Upper lobe of right lung (tissue), 1 donor: ENCODE results near the gene GNB3. TPM values are rescaled to one million over a fixed set of nuclear protein-coding genes. Genes with fewer than 3 reads are reported as not detected.

Experiments used
- ATAC-seq: fragments of 200-7000 bp; cut with Tn5 transposase; one replicate; pipeline ENCODE4 v1.9.1; 2020; ENCODE audit warnings: mild to moderate bottlenecking, moderate library complexity
- DNase-seq: peaks from one replicate; pipeline ENCODE4 v3.0.0-alpha.2; 2020
- H3K27ac ChIP-seq: fragments of 200-600 bp; one replicate; pipeline ENCODE4 v1.8.0; 2022
- H3K27me3 ChIP-seq: fragments of 200-600 bp; one replicate; pipeline ENCODE4 v1.8.0; 2022; ENCODE audit warnings: mild to moderate bottlenecking
- H3K36me3 ChIP-seq: fragments of 200-600 bp; one replicate; pipeline ENCODE4 v1.8.0; 2022
- H3K4me1 ChIP-seq: fragments of 200-600 bp; one replicate; pipeline ENCODE4 v1.8.0; 2022
- H3K4me3 ChIP-seq: fragments of 200-600 bp; one replicate; pipeline ENCODE4 v1.8.0; 2022; ENCODE audit warnings: mild to moderate bottlenecking
- H3K9me3 ChIP-seq: fragments of 200-600 bp; one replicate; pipeline ENCODE4 v1.8.0; 2022
- intact Hi-C: fragments of 100-400 bp; cut with DNase I; formaldehyde crosslinking; loops from one replicate; pipeline ENCODE4 v1.11.0; 2022
- long read RNA-seq: library from polyadenylated mRNA; unstranded; transcript quantifications from one replicate; pipeline ENCODE4 v2.0.0, GENCODE V29; 2021
- total RNA-seq: library from RNA; stranded (reverse); fragmentation: NEBNext Ultra II Directional; extraction: Animal tissue kit (Norgen Biotek cat#: 25700); gene quantifications from one replicate; pipeline ENCODE4 v1.2.1, GENCODE V29; 2021
- TF ChIP-seq, protein P1 (sequence below): fragments of 200-600 bp; IDR thresholded peaks from one replicate; pipeline ENCODE4 v1.8.0; 2022; ENCODE audit warnings: antibody characterized with exemption
- donor health status: DM: no; HTN: yes; CAD: no; lungs with severe emphysema.

Gene GNB3
- total RNA-seq, result 0.32 TPM
- long read RNA-seq, partial matches to known transcripts, result 0 of 1 reads
- long read RNA-seq, other reads (novel, unspliced or antisense), result 0 of 1 reads

GRCh38 chr12:6840761-6841515, at the start of gene GNB3:
Gene GNB3, plus strand, starts transcription at chr12:6840925. Its CDS starts 363 bp downstream, at chr12:6841288.
- DNase-seq (no peak), ATAC-seq (no peak)
- Histone ChIP-seq H3K4me3 (no peak within 1 kb of the TSS), H3K4me1 (no peaks in the 10 kb centered on the region), H3K27ac (no peak within 1 kb of the TSS), H3K36me3 (no peaks in the 10 kb centered on the region), H3K27me3 (no peaks in the 10 kb centered on the region), H3K9me3 (no peaks in the 10 kb centered on the region)
- intact Hi-C loops, result no loop called here
- TF ChIP-seq, protein P1, sequence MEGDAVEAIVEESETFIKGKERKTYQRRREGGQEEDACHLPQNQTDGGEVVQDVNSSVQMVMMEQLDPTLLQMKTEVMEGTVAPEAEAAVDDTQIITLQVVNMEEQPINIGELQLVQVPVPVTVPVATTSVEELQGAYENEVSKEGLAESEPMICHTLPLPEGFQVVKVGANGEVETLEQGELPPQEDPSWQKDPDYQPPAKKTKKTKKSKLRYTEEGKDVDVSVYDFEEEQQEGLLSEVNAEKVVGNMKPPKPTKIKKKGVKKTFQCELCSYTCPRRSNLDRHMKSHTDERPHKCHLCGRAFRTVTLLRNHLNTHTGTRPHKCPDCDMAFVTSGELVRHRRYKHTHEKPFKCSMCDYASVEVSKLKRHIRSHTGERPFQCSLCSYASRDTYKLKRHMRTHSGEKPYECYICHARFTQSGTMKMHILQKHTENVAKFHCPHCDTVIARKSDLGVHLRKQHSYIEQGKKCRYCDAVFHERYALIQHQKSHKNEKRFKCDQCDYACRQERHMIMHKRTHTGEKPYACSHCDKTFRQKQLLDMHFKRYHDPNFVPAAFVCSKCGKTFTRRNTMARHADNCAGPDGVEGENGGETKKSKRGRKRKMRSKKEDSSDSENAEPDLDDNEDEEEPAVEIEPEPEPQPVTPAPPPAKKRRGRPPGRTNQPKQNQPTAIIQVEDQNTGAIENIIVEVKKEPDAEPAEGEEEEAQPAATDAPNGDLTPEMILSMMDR, result no peak

- H3K4me3 ChIP-seq, result peak overlapping the region; percentile 55
- intact Hi-C loops, result no loop called here
- H3K4me1 ChIP-seq, result peaks cover 33% of the 10 kb centered on the region
- no peaks in the 10 kb centered on the region for H3K9me3 ChIP-seq
- H3K27me3 ChIP-seq, result no peaks in the 10 kb centered on the region
- DNase-seq, result no peak
- peak; percentile 3 for ATAC-seq
- H3K36me3 ChIP-seq, result peaks cover 8% of the 10 kb centered on the region
- peak overlapping the region; percentile 82 for H3K27ac ChIP-seq
- TF ChIP-seq, protein P1, result no peak
Measured at GRCh38 chr12:6791931-6792520, 48.7 kb upstream of the GNB3 start.

- Histone ChIP-seq H3K4me1 (peaks cover 27% of the 10 kb centered on the region), H3K4me3 (peak overlapping the region; percentile 55), H3K9me3 (no peaks in the 10 kb centered on the region), H3K36me3 (peaks cover 8% of the 10 kb centered on the region), H3K27me3 (no peaks in the 10 kb centered on the region), H3K27ac (peak overlapping the region; percentile 82)
- TF ChIP-seq, protein P1, result no peak
- intact Hi-C loops, result no loop called here
- DNase-seq (no peak), ATAC-seq (peak; percentile 85)
Measured at GRCh38 chr12:6792522-6793201, 48.1 kb upstream of the GNB3 start.

DNA sequence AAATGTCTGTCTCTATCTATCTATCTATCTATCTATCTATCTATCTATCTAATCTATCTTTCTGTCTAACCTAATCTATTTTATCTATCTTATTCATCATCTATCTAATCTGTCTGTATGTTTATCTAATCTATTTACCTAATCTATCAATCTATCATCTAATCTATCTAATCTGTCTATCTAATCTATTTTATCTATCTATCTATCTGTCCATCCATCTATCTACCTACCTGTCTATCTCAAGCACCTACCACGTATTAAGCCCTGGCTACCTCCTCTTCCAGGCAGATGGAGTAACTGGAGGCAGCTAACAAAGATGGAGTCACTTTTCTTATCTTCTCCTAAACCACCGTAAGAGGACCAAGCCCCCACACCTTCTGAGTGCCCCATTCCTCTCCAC, 45.6 kb upstream of the GNB3 start:
- ATAC-seq (no peak), DNase-seq (no peak)
- no peaks in the 10 kb centered on the region for H3K9me3 ChIP-seq
- H3K27ac ChIP-seq, result no peak overlapping the region
- intact Hi-C loops, result no loop called here
- no peak overlapping the region for H3K4me3 ChIP-seq
- H3K27me3 ChIP-seq, result no peaks in the 10 kb centered on the region
- TF ChIP-seq, protein P1, result no peak
- peaks cover 19% of the 10 kb centered on the region for H3K4me1 ChIP-seq
- H3K36me3 ChIP-seq, result peaks cover 8% of the 10 kb centered on the region

DNA sequence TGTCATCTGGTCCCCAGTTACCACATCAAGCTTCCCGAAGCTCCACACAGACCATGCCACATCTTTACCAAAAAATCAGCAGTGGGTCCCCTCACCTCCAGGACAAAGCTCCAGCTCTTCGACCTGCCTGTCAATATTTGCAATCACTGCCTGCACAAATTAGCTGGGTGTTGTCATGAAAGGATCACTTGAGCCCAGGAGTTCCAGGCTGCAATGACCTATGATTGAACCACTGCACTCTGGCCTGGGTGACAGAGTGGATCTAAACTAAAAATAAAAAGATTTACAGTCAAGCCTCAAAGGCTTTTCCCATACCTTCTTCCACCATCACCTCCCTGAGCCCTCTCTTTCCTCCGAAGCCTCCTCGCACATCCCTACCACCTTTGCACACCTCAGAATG, 44.1 kb upstream of the GNB3 start:
- no peak for ATAC-seq
- no peak overlapping the region for H3K4me3 ChIP-seq
- TF ChIP-seq, protein P1, result no peak
- H3K4me1 ChIP-seq, result peaks cover 14% of the 10 kb centered on the region
- H3K27ac ChIP-seq, result no peak overlapping the region
- H3K27me3 ChIP-seq, result no peaks in the 10 kb centered on the region
- intact Hi-C loops, result no loop called here
- no peaks in the 10 kb centered on the region for H3K9me3 ChIP-seq
- no peak for DNase-seq
- peaks cover 8% of the 10 kb centered on the region for H3K36me3 ChIP-seq
